ENCODE measurements around the gene KRT33B.

DNA sequence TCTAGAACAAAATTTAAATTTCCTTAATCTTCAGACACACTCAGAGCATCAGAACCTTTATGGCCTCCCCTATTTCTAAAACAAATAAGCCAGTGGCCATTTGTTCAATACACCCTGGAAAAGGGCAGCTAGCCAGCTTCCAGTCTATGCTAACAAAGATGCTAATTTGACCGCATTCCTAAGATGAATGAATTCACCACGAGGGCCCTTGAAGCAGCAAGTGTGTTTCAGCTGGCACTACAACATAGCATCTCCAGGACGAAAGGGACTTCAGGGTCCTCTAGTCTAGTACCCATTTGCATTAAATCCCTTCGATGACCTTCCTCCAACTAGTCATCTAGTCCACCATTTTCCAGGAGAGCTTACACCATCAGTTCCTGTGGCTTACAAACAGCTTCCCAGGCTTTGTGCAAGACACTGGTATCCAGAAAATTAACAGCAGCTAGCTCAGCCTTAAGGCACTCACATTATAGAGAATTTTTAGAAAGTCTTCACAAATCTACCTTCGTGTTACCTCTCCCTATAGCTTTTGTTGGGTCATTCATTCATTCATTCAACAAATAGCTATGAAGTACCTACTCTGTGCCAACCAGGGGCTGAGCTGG is 43.8 kb upstream of the KRT33B start:
- no peak for TF ChIP-seq POLR2A (IDR thresholded peaks at IDR 0.05)
- no peak for TF ChIP-seq CTCF (IDR thresholded peaks at IDR 0.05)
- TF ChIP-seq EP300 (IDR thresholded peaks at IDR 0.05): no peak
